Ovary (tissue), 9 donors: ENCODE results near the gene BMPER. TPM values are rescaled to one million over a fixed set of nuclear protein-coding genes. Genes with fewer than 3 reads are reported as not detected.

Experiments
- DNase-seq, 5 donors: peaks; one replicate each; pipeline ENCODE4 v3.0.0-alpha.2; 2019 to 2020
- H3K27ac ChIP-seq, 2 donors: fragments of 200-600 bp; one replicate each; pipeline versions ENCODE4 v1.5.1 to v1.8.0; 2019 to 2022
- H3K27me3 ChIP-seq: fragments of 200-600 bp; one replicate; pipeline ENCODE4 v1.8.0; 2022
- H3K36me3 ChIP-seq: fragments of 200-600 bp; sonication (generic); one replicate; pipeline ENCODE4 v1.5.1; 2019
- H3K4me1 ChIP-seq: one replicate; pipeline ENCODE4 v1.8.1; 2013; ENCODE audit warnings: mild to moderate bottlenecking, moderate library complexity; ENCODE audit not compliant: insufficient read depth
- H3K4me3 ChIP-seq: fragments of 200-600 bp; sonication (generic); one replicate; pipeline ENCODE4 v1.5.1; 2017
- H3K9me3 ChIP-seq, 2 donors: fragments of 200-600 bp in 1 of 2; sonication (generic) in 1 of 2; one replicate each; pipeline versions ENCODE4 v1.5.1 to v1.8.1; 2013 to 2019; ENCODE audit warnings: mild to moderate bottlenecking in 1 of 2, moderate library complexity in 1 of 2
- EP300 ChIP-seq: sonication (generic); formaldehyde crosslinking; IDR thresholded peaks from one replicate; pipeline ENCODE4 v1.6.1; 2017; ENCODE audit warnings: antibody characterized with exemption
- POLR2A ChIP-seq: fragments of 450-650 bp; IDR thresholded peaks from one replicate; pipeline ENCODE4 v1.6.1; 2017; ENCODE audit warnings: antibody characterized with exemption, mild to moderate bottlenecking, moderate library complexity
- whole genome bisulfite sequencing, 3 donors: extraction: QIAGEN DNeasy Blood & Tissue Kit in 1 of 3; methylation state at CpG; one replicate each; pipeline versions ENCODE4 v1.1.5 to v1.1.7; 2013 to 2017; 5-methylcytosine and 5-hydroxymethylcytosine counted together
- intact Hi-C, 4 donors: fragments of 100-400 bp; cut with DNase I; formaldehyde crosslinking; loops; one replicate each; pipeline versions ENCODE4 v1.11.0 to v1.15.1; 2022 to 2023
- polyA plus RNA-seq, 2 donors: library from polyadenylated mRNA; stranded (reverse); fragments of 200-250 nt in 1 of 2; fragments of 350-450 nt in 1 of 2; fragmentation: Illumina TruSeq in 1 of 2; extraction: RNeasy Lipid Tissue Mini Kit (QIAGEN cat#74804) in 1 of 2; gene quantifications; one replicate each; pipeline ENCODE4 v1.2.3, GENCODE V29; 2013 to 2014
- total RNA-seq, 7 donors: library from RNA; depleted of rRNA in 2 of 7; stranded (reverse); fragments of >200 nt in 2 of 7; fragmentation: NEBNext Ultra II Directional in 3 of 7; extraction: Animal tissue kit (Norgen Biotek cat#: 25700) in 3 of 7; gene quantifications; one replicate each; pipeline versions ENCODE4 v1.1.0 to v1.2.4, GENCODE V29; 2016 to 2023
- TF ChIP-seq, protein P1 (sequence below), 3 donors: fragments of 450-650 bp in 2 of 3; fragments of 200-600 bp in 1 of 3; IDR thresholded peaks; one replicate each; pipeline versions ENCODE4 v1.5.1 to v1.8.0; 2016 to 2022; ENCODE audit warnings: antibody characterized with exemption in 3 of 3, mild to moderate bottlenecking in 1 of 3
- donor health status: DM: no; HTN: no; CAD: no; lungs with moderate emphysema.
- donor health status: DM: no; HTN: no; CAD: no.
- donor health status: Bipolar disorder and iron deficiency.
- donor health status: DM: yes; HTN: yes; CAD: no.
- donor health status: DM: no; HTN: no; CAD: no.
- donor health status: DM: yes; HTN: yes; CAD: no.

The BMPER gene
- total and polyA plus RNA-seq, 9 donors = 2.9 to 15.3 (median 5.4) TPM

DNA sequence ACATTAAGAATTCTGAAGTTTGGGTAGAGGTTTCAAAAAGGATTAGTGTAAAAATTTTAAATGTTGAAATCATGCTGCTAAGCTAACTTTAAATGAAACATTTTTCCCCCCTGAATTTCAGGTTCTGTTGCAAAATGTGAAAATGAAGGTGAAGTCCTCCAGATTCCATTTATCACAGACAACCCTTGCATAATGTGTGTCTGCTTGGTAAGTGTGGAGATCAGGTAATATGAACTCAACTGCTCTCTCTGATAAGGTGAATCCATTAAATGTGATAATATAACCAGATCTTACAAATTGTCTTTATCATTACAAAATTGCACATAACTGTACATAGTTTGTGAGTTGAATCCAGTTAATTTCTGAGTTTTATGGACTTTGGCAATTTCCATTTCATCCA, 1.4 kb downstream of the BMPER start:
- no peak overlapping the region for H3K27ac ChIP-seq
- no peak overlapping the region for H3K4me3 ChIP-seq
- no peaks in the 10 kb centered on the region for H3K9me3 ChIP-seq
- H3K36me3 ChIP-seq = no peaks in the 10 kb centered on the region
- TF ChIP-seq, protein P1, sequence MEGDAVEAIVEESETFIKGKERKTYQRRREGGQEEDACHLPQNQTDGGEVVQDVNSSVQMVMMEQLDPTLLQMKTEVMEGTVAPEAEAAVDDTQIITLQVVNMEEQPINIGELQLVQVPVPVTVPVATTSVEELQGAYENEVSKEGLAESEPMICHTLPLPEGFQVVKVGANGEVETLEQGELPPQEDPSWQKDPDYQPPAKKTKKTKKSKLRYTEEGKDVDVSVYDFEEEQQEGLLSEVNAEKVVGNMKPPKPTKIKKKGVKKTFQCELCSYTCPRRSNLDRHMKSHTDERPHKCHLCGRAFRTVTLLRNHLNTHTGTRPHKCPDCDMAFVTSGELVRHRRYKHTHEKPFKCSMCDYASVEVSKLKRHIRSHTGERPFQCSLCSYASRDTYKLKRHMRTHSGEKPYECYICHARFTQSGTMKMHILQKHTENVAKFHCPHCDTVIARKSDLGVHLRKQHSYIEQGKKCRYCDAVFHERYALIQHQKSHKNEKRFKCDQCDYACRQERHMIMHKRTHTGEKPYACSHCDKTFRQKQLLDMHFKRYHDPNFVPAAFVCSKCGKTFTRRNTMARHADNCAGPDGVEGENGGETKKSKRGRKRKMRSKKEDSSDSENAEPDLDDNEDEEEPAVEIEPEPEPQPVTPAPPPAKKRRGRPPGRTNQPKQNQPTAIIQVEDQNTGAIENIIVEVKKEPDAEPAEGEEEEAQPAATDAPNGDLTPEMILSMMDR (IDR thresholded peaks at IDR 0.05) = no peak
- TF ChIP-seq POLR2A = no peak
- DNase-seq = no peak
- H3K27me3 ChIP-seq = no peaks in the 10 kb centered on the region
- intact Hi-C loops = no loop called here
- peaks cover 2% of the 10 kb centered on the region for H3K4me1 ChIP-seq

DNA sequence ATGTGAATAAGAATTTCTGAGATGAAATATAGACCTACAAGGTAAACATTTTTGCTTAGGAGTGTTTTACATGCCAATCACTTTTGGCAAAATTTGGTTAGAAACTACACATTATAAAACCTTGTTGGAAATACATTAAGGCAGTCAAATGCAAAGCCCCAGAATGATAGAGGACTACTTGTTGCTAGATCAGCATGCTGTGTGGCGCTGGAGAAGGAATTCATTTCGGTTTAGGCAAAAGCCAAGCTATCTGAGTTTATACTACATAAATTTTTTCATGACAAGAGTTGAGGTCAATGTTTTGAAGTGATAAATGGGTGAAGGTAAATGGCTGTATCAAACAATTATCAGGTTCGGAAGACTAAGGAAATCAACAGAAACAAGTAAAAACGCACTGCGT, 2.3 kb downstream of the BMPER start:
- Histone ChIP-seq H3K4me1 (peaks cover 2% of the 10 kb centered on the region), H3K27me3 (no peaks in the 10 kb centered on the region), H3K9me3 (no peaks in the 10 kb centered on the region), H3K4me3 (no peak overlapping the region), H3K36me3 (no peaks in the 10 kb centered on the region), H3K27ac (no peak overlapping the region)
- no peak for DNase-seq
- intact Hi-C loops = no loop called here
- 91 to 96% (median 95%) methylated on average over 5 of the region's 5 CpGs for WGBS, 3 donors
- TF ChIP-seq, protein P1 (IDR thresholded peaks at IDR 0.05) = no peak
- no peak for TF ChIP-seq EP300
- no peak for TF ChIP-seq POLR2A

DNA sequence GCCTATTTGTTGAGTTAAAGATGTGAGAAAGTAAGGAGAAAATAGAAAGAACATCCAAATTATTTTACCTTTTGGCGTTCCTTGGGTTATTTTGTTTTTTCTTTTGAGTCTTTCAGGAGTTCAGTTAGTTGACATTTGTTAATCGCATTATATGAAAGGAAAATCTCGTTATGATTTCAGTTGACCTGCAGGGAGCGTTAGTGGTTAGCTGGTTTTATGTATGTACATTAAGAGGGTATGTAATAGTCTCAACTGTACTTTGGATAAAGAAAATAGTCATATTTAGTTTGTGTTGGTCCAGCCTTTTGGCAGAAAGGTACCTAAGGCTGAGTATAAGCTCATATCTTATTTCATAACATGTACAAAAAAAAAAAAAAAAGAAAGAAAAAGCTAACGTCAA, 4.0 kb downstream of the BMPER start:
- TF ChIP-seq POLR2A (no peak), EP300 (no peak)
- TF ChIP-seq, protein P1 (IDR thresholded peaks at IDR 0.05) = no peak
- Histone ChIP-seq H3K27me3 (no peaks in the 10 kb centered on the region), H3K27ac (no peak overlapping the region), H3K36me3 (no peaks in the 10 kb centered on the region), H3K9me3 (no peaks in the 10 kb centered on the region), H3K4me3 (no peak overlapping the region), H3K4me1 (no peaks in the 10 kb centered on the region)
- WGBS, 3 donors = 86 to 88% (median 86%) methylated on average over 5 of the region's 5 CpGs
- no peak for DNase-seq
- intact Hi-C loops = no loop called here

DNA sequence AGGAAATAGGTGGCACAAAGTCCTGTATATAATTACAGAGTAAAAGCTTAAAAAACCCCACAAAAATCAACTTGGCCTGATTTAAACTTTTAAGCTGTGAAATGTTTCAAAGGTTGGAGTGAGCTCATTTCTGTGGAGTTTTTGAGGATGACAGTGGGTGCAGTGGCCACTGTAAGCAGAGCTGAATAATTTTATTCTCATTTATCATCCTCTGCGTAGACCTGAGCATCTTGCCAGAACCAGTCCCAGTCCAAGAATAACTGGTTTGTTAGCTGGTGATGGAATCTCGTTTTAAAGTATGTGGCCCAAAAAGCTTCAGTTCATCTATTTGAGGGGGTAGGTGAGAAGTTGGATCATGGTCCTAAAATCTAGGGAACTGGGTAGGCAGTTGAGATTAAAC, 4.4 kb downstream of the BMPER start:
- intact Hi-C loops = no loop called here
- DNase-seq = no peak

More for the DNA sequence above, 4.4 kb downstream of the BMPER start:
- H3K4me1 ChIP-seq = no peaks in the 10 kb centered on the region
- no peaks in the 10 kb centered on the region for H3K27me3 ChIP-seq
- 82 to 85% (median 82%) methylated on average over 2 of the region's 2 CpGs for WGBS, 3 donors
- H3K4me3 ChIP-seq = no peak overlapping the region
- H3K9me3 ChIP-seq = no peaks in the 10 kb centered on the region
- H3K36me3 ChIP-seq = no peaks in the 10 kb centered on the region
- TF ChIP-seq EP300 (no peak), POLR2A (no peak)
- TF ChIP-seq, protein P1 (IDR thresholded peaks at IDR 0.05) = no peak
- H3K27ac ChIP-seq = no peak overlapping the region
